K562 (cell line): ENCODE measurements around the gene SYMPK. TPM values are rescaled to one million over a fixed set of nuclear protein-coding genes. Genes with fewer than 3 reads are reported as not detected.

Experiments
- ARID3B ChIP-seq: fragments of 250-450 bp; sonication (Bioruptor Pico); IDR thresholded peaks from 2 replicates; pipeline ENCODE4 v1.4.0; 2020; ENCODE audit warnings: borderline replicate concordance
- BHLHE40 ChIP-seq: IDR thresholded peaks from 2 replicates; pipeline ENCODE4 v1.6.1; 2011; ENCODE audit warnings: low read length, improper control_type of control experiment
- BRCA1 ChIP-seq, 2 experiments: fragments of 450-650 bp in 1 of 2; sonication (generic) in 1 of 2; formaldehyde crosslinking in 1 of 2; IDR thresholded peaks; 2 replicates each; pipeline versions ENCODE4 v1.5.0 to v1.6.1; 2017 to 2020; ENCODE audit warnings: mild to moderate bottlenecking in 1 of 2, missing genetic modification reagents in 1 of 2
- CBX1 ChIP-seq: sonication (generic); IDR thresholded peaks from 2 replicates; pipeline ENCODE4 v1.6.1; 2016; ENCODE audit warnings: antibody characterized with exemption, low read depth, mild to moderate bottlenecking
- CEBPZ ChIP-seq: fragments of 150-350 bp; IDR thresholded peaks from 2 replicates; pipeline ENCODE4 v1.6.1; 2014; ENCODE audit warnings: low read depth, mild to moderate bottlenecking, low read length, borderline replicate concordance
- CLOCK ChIP-seq: fragments of 250-450 bp; sonication (Bioruptor Pico); IDR thresholded peaks from 2 replicates; pipeline ENCODE4 v1.4.0; 2020; ENCODE audit warnings: mild to moderate bottlenecking, moderate library complexity, borderline replicate concordance
- HDGF ChIP-seq: fragments of 450-650 bp; IDR thresholded peaks from 2 replicates; pipeline ENCODE4 v1.6.1; 2016
- MAX ChIP-seq: sonication (generic); formaldehyde crosslinking; IDR thresholded peaks from 2 replicates; pipeline ENCODE4 v1.9.0; 2022; ENCODE audit warnings: mild to moderate bottlenecking, missing genetic modification reagents
- MTF1 ChIP-seq: fragments of 250-450 bp; sonication (Bioruptor Pico); IDR thresholded peaks from 2 replicates; pipeline ENCODE4 v1.9.0; 2021; ENCODE audit warnings: moderate library complexity, mild to moderate bottlenecking, inconsistent platforms, borderline replicate concordance
- POLR2G ChIP-seq: fragments of 200-400 bp; formaldehyde crosslinking; IDR thresholded peaks from 2 replicates; pipeline ENCODE4 v1.6.1; 2017; ENCODE audit warnings: low read depth, mild to moderate bottlenecking, antibody characterized with exemption, low read length, moderate library complexity
- POLR2H ChIP-seq: IDR thresholded peaks from 2 replicates; pipeline ENCODE4 v1.6.1; 2016; ENCODE audit warnings: missing genetic modification characterization, low read depth, mild to moderate bottlenecking, control low read depth, missing compliant biosample characterization, moderate library complexity
- TGIF2 ChIP-seq: sonication (generic); formaldehyde crosslinking; IDR thresholded peaks from 2 replicates; pipeline ENCODE4 v1.8.1; 2022; ENCODE audit warnings: mild to moderate bottlenecking, missing genetic modification reagents, moderate library complexity
- U2AF1 ChIP-seq: fragments of 200-400 bp; formaldehyde crosslinking; optimal IDR thresholded peaks from 2 replicates; pipeline ENCODE3; 2017; ENCODE audit warnings: mild to moderate bottlenecking, low read depth, low read length, moderate library complexity
- XRCC4 ChIP-seq: IDR thresholded peaks from one replicate; pipeline ENCODE4 v1.6.1; 2011; ENCODE audit not compliant: insufficient read depth, insufficient read length; ENCODE audit errors: extremely low read depth
- ZBTB5 ChIP-seq: fragments of 450-650 bp; IDR thresholded peaks from 2 replicates; pipeline ENCODE4 v1.6.1; 2017; ENCODE audit warnings: antibody characterized with exemption
- ZNF143 ChIP-seq: sonication (generic); formaldehyde crosslinking; IDR thresholded peaks from 2 replicates; pipeline ENCODE4 v1.9.0; 2022; ENCODE audit warnings: mild to moderate bottlenecking, missing genetic modification reagents
- ZNF175 ChIP-seq: fragments of 200-800 bp; sonication (Bioruptor generic); IDR thresholded peaks from 2 replicates; pipeline ENCODE4 v1.6.1; 2016; ENCODE audit warnings: low read depth, mild to moderate bottlenecking, missing genetic modification characterization, missing compliant biosample characterization
- polyA plus RNA-seq, 8 experiments: library from polyadenylated mRNA; depleted of rRNA in 4 of 8; stranded (reverse) in 5 of 8; unstranded in 3 of 8; fragments of >200 nt; fragmentation: Nextera tagmentation in 2 of 8; fragmentation: Illumina TruSeq in 1 of 8; extraction: Ambion mirVana in 2 of 8; extraction: Trizol in 1 of 8; gene quantifications; 2 replicates each; pipeline versions ENCODE4 v1.2.1 to v1.2.3, GENCODE V29; 2011 to 2014; ENCODE audit warnings: inconsistent platforms in 1 of 8, missing spikeins in 1 of 8
- total RNA-seq, 7 experiments: library from RNA; depleted of rRNA in 6 of 7; stranded (reverse); fragments of >200 nt in 6 of 7; fragmentation: Illumina TruSeq in 2 of 7; extraction: Trizol in 2 of 7; gene quantifications; 2 replicates each; pipeline versions ENCODE4 v1.2.1 to v1.2.3, GENCODE V29; 2011 to 2021; ENCODE audit warnings: low replicate concordance in 1 of 7

SYMPK gene
- total and polyA plus RNA-seq, 9 of the 15 experiments (the other 6 are each of a cell fraction or from before 2014, with no cell fraction given), result 0.73 to 95.5 (median 58.4) TPM

GRCh38 chr19:45876411-45877197, 13.7 kb upstream of the SYMPK start (continued):
- TF ChIP-seq CLOCK (CRISPR knock-in tag) (no peak), U2AF1 (no peak), CEBPZ (no peak), POLR2H (tag) (no peak), MTF1 (CRISPR knock-in tag) (no peak), CBX1 (no peak), TGIF2 (CRISPR knock-in tag) (no peak), HDGF (peak; percentile 86; the same call in 1 of the 2 replicates), ZNF143 (CRISPR knock-in tag) (no peak), ARID3B (CRISPR knock-in tag) (no peak), ZNF175 (CRISPR knock-in tag) (no peak), BHLHE40 (no peak), MAX (no peak), ZBTB5 (no peak), POLR2G (peak; percentile 88), BRCA1 (IDR thresholded peaks at IDR 0.05) (no peak), BRCA1 (CRISPR knock-in tag; IDR thresholded peaks at IDR 0.05) (no peak), XRCC4 (no peak)
